Right ventricle myocardium superior (tissue), 1 donor: ENCODE data around the gene ZNF680. TPM values are rescaled to one million over a fixed set of nuclear protein-coding genes. Genes with fewer than 3 reads are reported as not detected.
A peak's percentile ranks its signal among the peaks of the same experiment; 100 is the strongest.
"Not testable (repeated sequence)": the region's sequence is repeated elsewhere in the genome, so short reads cannot be mapped to it uniquely, and the experiment has no call there.

Experiments used
- ATAC-seq: fragments of 200-7000 bp; cut with Tn5 transposase; one replicate; pipeline ENCODE4 v1.9.1; 2020; ENCODE audit warnings: mild to moderate bottlenecking; ENCODE audit not compliant: poor library complexity
- DNase-seq: peaks from one replicate; pipeline ENCODE4 v3.0.0-alpha.2; 2020
- intact Hi-C: fragments of 100-400 bp; cut with DNase I; formaldehyde crosslinking; loops from one replicate; pipeline ENCODE4 v1.11.2; 2022
- long read RNA-seq: library from polyadenylated mRNA; unstranded; transcript quantifications from one replicate; pipeline ENCODE4 v2.0.0, GENCODE V29; 2021
- total RNA-seq: library from RNA; stranded (reverse); fragmentation: NEBNext Ultra II Directional; extraction: Animal tissue kit (Norgen Biotek cat#: 25700); gene quantifications from one replicate; pipeline ENCODE4 v1.2.1, GENCODE V29; 2021
- donor health status: DM: no; HTN: yes; CAD: no; lungs with severe emphysema.

The ZNF680 gene
- total RNA-seq: 18.3 TPM
- long read RNA-seq, transcript ZNF680-202 (4 exons, 2,159 nt): major isoform, 13 of 37 reads
- long read RNA-seq, transcript ZNF680-201 (4 exons, 3,022 nt): minor isoform, 12 of 37 reads
- long read RNA-seq, partial matches to known transcripts: 2 of 37 reads
- long read RNA-seq, other reads (novel, unspliced or antisense): 9 of 37 reads

- DNase-seq (peak; percentile 97), ATAC-seq (peak; percentile 95)
- intact Hi-C loops: no loop called here
These were observed at the start of gene ZNF680 for GRCh38 chr7:64562626-64563278. TSS of gene ZNF680 (minus strand) at chr7:64563071. CDS start at chr7:64562954, 117 bp downstream.

GRCh38 chr7:64612452-64612851 lies 49.6 kb upstream of the ZNF680 start:
- DNase-seq (no peak), ATAC-seq (no peak)
- intact Hi-C loops: no loop called here

GRCh38 chr7:64611717-64612116 lies 48.8 kb upstream of the ZNF680 start:
- intact Hi-C loops: no loop called here
- no peak for ATAC-seq
- DNase-seq: no peak

- intact Hi-C loops: no loop called here
- ATAC-seq: no peak
- DNase-seq: no peak
These were observed 48.1 kb upstream of the ZNF680 start for GRCh38 chr7:64610997-64611396.

- no peak for ATAC-seq
- intact Hi-C loops: no loop called here
- DNase-seq: no peak
These were observed 45.4 kb upstream of the ZNF680 start for GRCh38 chr7:64608116-64608910.

- DNase-seq: no peak
- intact Hi-C loops: no loop called here
- no peak for ATAC-seq
These were observed 43.5 kb upstream of the ZNF680 start for GRCh38 chr7:64606385-64606784.

- intact Hi-C loops: no loop called here
- DNase-seq (no peak), ATAC-seq (no peak)
These were observed 40.4 kb upstream of the ZNF680 start for GRCh38 chr7:64603271-64603670.

GRCh38 chr7:64602518-64602917 lies 39.6 kb upstream of the ZNF680 start:
- ATAC-seq (no peak), DNase-seq (no peak)

GRCh38 chr7:64602086-64602485 lies 39.2 kb upstream of the ZNF680 start:
- no peak for DNase-seq
- no peak for ATAC-seq
- intact Hi-C loops: no loop called here

More at GRCh38 chr7:64602518-64602917, 39.6 kb upstream of the ZNF680 start:
- intact Hi-C loops: no loop called here

- DNase-seq (no peak), ATAC-seq (no peak)
- intact Hi-C loops: no loop called here
These were observed 36.5 kb upstream of the ZNF680 start for GRCh38 chr7:64599359-64599758.

- no peak for ATAC-seq
- intact Hi-C loops: no loop called here
- no peak for DNase-seq
These were observed 28.1 kb upstream of the ZNF680 start for GRCh38 chr7:64590971-64591370.

- intact Hi-C loops: no loop called here
- ATAC-seq (peak; percentile 85), DNase-seq (no peak)
These were observed 19.3 kb upstream of the ZNF680 start for GRCh38 chr7:64581926-64582894.

- ATAC-seq (no peak), DNase-seq (no peak)
- intact Hi-C loops: no loop called here
These were observed 18.5 kb upstream of the ZNF680 start for GRCh38 chr7:64581391-64581790.

- intact Hi-C loops: no loop called here
- ATAC-seq: peak; percentile 95
- DNase-seq: peak; percentile 83
These were observed 11.7 kb upstream of the ZNF680 start for GRCh38 chr7:64574540-64575099.

GRCh38 chr7:64570284-64570605 lies 7.4 kb upstream of the ZNF680 start:
- intact Hi-C loops, DNase-seq, ATAC-seq: not testable (repeated sequence)

- DNase-seq (peak; percentile 61), ATAC-seq (peak; percentile 75)
- intact Hi-C loops: not testable (repeated sequence)
These were observed 6.8 kb upstream of the ZNF680 start for GRCh38 chr7:64569372-64570283.

GRCh38 chr7:64562256-64562625 lies 630 bp downstream of the ZNF680 start:
- intact Hi-C loops: no loop called here
- ATAC-seq (no peak), DNase-seq (no peak)

- no peak for DNase-seq
- ATAC-seq: peak; percentile 25
- intact Hi-C loops: no loop called here
These were observed 3.7 kb downstream of the ZNF680 start for GRCh38 chr7:64559206-64559605.
